UCSD-AML1 (cell line): ENCODE measurements around the gene ULK1.

Source experiments
- DNase-seq: peaks from one replicate; lab custom pipeline; 2025; ENCODE audit not compliant: unreplicated experiment; lab: John Stamatoyannopoulos, UW

The ULK1 gene

DNA sequence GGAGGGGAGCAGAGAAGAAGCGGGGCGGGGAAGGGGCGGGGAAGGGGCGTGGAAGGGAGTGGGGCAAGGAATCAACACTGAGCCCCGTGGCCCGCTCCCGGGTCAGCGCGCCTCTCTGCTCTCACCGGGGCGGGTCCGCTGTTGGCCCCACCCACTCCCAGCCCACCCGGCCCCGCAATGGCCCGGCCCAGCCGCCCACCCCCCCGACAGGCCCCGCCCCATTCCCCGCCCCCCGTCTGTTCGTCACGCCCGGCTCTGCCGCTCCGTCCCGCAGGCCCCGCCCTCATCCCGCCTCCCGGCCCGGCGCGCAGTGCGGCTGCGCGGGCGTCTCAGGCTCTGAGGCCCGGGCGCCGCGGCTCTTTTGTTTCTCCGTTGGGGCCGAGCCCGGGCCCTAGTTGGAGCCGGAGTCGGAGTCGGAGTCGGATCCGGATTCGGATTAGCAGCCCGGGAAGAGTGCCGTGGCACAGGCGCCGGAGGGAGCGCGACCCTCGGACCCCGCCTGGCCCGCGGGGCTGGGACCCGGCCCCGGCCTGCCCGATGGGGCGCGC, at the start of gene ULK1:
ULK1 (plus strand) TSS at position 310 of the 548 bp plus-strand sequence. CDS start 380 bp downstream, outside the sequence.
- DNase-seq, result peak; percentile 92

- DNase-seq, result no peak
Measured at GRCh38 chr12:131844656-131845055, 49.8 kb upstream of the ULK1 start.

DNA sequence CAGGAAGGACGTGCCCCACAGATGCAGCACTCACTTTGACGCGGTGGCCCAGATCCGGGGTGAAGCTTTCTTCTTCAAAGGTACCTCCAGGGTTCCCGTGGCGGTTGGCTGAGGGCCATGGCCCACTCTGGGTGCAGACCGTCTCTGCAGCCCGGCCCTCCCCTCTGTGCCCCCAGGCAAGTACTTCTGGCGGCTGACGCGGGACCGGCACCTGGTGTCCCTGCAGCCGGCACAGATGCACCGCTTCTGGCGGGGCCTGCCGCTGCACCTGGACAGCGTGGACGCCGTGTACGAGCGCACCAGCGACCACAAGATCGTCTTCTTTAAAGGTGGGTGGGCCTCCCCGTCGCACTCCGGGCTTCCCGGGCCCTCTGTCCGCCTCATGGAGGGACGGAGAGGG, 49.3 kb upstream of the ULK1 start:
- DNase-seq, result no peak

DNA sequence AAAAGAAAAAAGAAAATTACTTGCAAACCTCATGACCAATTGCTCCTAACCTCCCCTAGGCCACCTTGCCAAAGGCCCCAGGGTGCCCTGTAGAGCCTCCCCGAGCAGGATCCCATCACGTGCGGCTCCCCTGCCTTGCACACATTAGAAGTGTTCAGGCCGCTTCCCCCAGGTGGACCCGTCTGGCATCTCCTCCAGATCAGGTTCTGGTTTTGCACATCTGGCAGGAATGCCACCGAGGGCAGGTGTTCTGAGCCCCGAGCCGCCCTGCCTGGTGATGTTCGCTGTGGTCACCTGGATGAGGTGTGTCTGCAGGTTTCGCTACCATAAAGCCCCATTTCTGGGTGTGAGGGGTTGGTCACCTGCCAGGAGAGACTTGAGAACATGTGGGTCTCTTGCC, 47.0 kb upstream of the ULK1 start:
- no peak for DNase-seq

DNA sequence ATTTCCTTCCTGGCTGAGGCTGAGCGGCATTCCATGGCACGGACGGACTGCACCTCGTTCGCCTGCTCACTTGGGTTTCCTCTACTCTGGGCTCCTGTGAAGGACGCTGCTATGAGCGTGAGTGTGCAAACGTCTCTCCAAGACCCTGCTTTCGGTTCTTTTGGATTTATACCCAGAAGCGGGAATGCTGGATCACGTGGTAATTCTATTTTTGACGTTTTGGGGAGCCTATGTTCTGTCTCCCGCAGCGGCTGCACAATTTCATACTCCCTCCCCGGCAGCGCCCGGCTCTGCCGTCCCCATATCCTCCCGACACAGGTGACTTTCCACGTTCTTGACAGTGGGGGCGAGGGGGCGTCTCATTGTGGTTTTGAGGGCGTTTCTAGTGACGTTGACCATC, 45.7 kb upstream of the ULK1 start:
- no peak for DNase-seq

- DNase-seq, result no peak
Measured at GRCh38 chr12:131849700-131850553, 44.5 kb upstream of the ULK1 start.

- DNase-seq, result no peak
Measured at GRCh38 chr12:131850856-131851559, 43.4 kb upstream of the ULK1 start.

- DNase-seq, result no peak
Measured at GRCh38 chr12:131851741-131852550, 42.5 kb upstream of the ULK1 start.

DNA sequence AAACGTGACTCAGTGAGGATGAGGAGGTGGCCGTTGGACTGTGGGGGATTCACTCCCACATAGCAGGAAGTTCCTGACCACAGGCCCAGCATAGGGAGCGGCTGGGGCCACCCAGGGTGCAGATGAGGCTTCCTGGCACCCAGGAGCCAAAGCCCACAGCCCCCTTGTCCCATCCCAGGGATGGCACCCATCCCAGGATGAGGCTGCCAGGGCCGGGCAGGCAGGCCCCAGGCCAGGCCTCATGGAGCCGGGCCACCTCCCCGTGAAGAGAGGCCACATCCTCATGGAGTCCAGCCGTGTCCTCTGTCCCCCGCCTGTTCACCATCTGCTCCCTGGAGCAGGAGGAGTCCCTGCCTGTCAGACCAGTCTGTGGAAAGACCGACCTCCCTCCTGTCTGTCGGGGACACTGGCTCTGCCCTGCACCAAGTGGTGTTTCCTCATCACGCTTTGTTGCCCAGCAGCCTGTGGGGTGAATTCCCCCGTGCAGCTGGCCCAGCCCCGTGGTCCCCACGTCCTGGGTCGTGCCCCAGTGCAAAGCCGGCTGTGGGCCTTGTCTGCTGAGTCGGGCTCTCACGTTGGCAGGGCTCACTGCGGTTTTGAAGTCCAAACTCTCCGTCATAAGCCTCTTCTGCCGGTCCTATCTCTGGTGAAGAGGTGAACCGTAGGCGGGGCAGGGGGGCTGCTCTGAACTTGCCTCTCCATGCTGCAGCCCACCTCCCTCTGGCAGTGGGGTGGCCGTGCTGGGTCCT, 41.7 kb upstream of the ULK1 start:
- DNase-seq, result peak; percentile 42

DNA sequence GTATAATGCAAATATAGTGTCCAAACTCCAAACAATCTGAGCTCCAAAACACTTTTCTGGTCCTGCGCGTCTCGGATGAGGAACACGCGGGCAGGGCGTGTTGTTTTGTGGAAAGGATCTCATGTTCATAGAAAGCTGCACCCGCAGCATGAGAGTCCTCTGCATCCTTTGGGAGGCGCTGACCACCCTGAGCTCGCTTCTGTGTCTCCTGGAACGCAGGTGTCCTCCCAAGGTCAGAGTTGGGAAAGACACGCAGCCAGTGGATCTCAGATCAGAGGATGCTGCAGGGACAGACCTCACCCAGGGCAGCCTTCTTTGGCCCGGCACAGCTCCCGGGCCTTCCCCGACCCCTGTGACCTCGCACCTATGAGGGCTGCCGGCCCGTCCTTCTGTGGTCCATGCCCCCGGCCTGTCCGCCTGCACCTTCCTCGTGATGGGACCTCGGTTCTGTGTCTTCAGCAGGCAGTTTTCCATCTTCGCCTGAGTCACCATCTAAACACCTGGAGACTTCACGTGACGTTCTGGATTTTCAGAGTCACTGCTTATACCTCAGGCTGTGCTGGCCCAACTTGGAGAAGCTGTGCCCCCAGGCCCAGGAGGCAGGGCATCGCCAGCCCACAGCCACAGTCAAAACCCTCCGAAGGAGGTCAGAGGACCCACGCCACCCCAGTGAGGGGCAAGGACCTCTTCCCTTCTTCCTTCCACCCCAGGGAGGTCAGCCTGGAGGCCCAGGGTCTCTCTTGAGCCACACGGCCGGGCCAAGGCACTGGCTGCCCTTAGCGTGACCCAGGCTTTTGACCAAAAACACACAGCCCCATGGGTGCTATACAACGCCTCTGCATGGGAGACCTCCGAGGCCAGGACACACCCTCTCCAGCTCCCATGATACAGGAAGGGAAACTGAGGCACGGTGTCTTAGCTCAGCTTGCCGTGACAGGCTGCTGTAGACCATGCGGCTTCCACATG, 40.3 kb upstream of the ULK1 start:
- no peak for DNase-seq

DNA sequence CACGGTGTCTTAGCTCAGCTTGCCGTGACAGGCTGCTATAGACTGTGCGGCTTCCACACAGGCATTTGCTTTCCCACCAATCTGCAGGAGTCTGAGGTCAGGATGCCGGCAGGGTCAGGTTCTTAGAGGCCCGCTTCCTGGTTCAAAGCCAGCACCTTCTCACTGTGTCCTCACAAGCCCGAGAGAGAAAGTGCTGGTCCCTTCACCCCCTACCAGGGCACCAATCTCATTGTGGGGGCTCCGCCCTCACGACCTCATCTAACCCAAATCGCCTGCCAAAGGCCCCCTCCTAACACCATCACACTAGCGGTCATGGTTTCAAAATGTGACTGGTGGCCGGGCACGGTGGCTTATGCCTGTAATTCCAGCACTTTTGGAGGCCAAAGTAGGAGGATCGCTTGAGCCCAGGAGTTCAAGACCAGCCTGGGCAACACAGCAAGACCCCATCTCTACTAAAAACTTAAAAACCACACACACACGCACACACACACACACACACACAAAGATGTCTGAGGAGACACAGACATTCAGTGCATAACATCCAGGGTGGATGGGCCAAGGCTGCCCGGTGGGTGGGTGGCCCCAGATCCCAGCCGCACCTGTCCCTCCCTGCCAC, 39.5 kb upstream of the ULK1 start:
- DNase-seq, result no peak

- no peak for DNase-seq
Measured at GRCh38 chr12:131855521-131856142, 38.8 kb upstream of the ULK1 start.

GRCh38 chr12:131856366-131857097, 37.9 kb upstream of the ULK1 start:
- DNase-seq, result no peak

DNA sequence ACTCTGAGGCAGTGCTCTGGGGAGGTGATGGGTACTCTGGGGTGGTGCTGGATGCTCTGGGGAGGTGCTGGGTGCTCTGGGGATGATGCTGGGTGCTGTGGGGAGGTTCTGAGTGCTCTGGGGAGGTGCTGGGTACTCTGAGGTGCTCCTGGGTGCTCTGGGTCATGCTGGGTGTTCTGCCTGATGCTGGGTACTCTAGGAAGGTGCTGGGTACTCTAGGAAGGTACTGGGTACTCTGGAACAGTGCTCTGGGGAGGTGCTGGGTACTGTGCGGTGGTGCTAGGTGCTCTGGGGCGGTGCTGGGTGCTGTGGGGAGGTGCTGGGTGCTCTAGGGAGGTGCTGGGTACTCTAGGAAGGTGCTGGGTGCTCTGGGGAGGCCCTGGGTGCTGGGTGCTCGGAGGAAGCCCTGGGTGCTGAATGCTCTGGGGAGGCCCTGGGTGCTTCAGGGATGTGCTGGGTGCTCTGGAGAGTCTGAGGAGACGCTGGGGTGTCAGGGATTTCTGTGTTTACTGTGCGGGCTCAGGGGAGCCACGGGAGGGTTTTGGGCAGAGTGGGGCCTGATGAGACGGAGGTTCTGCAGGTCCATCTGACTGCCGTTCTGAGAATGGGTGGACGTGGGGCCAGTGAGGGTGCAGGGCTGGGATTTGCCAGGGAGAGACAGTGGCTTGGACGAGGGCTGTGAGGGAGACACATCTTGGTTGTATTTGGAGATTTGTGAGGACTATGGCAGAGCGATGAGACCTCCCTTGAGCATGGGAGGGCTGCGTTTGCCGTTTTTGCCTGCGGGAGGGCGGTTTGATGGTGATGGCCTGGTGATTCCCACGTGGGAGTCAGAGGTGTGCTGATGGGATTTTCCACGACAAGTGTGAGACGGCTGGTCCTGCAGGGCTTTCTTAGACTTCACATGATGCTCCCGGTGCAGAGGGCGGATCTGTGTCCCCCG, 36.2 kb upstream of the ULK1 start:
- DNase-seq, result no peak

DNA sequence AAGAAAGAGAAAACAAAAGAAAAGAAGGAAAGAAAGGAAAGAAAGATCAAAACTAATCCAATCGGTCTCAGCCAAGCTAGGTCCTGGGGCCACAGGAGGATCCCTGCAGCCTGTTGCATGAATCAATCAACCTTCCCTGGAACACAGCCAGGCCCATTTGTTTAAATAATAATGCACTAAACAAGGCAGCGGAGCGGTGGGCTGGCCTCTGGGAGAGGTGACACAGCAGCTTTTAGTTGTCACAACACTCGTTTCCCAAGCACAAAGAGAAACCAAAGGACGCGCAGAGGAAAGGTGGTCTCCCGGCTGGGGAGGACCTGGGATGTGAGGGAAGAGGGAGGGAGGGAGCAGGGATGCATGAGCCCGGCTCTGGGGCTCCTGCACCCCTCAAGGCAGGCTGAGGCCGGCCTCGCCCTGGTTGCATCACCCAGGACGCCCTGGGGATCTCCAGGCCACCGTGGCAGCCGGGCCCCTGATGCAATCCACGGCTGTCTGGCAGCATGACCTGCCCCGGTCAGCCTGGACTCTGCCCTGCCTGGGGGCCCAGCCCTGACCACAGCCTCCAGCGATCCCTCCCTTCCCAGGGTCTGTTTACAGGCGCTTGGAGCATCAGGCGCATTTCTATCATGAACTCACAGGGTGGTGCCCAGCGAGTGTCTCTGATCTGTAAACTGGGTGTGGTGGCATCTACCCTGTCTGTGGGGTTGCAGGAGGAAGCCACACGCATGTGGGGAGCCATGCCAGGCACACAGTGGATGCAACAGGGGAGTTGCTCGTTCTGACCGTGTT, 33.8 kb upstream of the ULK1 start:
- DNase-seq, result no peak
